PFSK-1 (cell line): ENCODE measurements around the gene FABP7.

Experiments
- FOXP2 ChIP-seq: optimal IDR thresholded peaks from 2 replicates; pipeline ENCODE3; 2011; ENCODE audit warnings: borderline replicate concordance, control low read depth, inconsistent platforms; ENCODE audit not compliant: insufficient read depth; ENCODE audit errors: extremely low read length, extremely low read depth
- POLR2AphosphoS5 ChIP-seq: IDR thresholded peaks from 2 replicates; pipeline ENCODE4 v1.6.1; 2012; ENCODE audit warnings: low read depth, mild to moderate bottlenecking, control low read depth, low read length, moderate library complexity
- SIN3A ChIP-seq: IDR thresholded peaks from 2 replicates; pipeline ENCODE4 v1.6.1; 2012; ENCODE audit warnings: mild to moderate bottlenecking, low read length, moderate library complexity, borderline replicate concordance; ENCODE audit not compliant: insufficient read depth
- TAF1 ChIP-seq: IDR thresholded peaks from 2 replicates; pipeline ENCODE4 v1.6.1; 2012; ENCODE audit warnings: low read length, control low read depth, borderline replicate concordance; ENCODE audit not compliant: insufficient read depth
- TF ChIP-seq, protein P1 (sequence below), 2 experiments: IDR thresholded peaks; 2 replicates each; pipeline versions ENCODE4 v1.6.1 to v1.8.0; 2011 to 2012; ENCODE audit warnings: low read depth in 2 of 2, low read length in 2 of 2, control low read depth in 1 of 2, inconsistent platforms in 1 of 2, mild to moderate bottlenecking in 1 of 2, moderate library complexity in 1 of 2; ENCODE audit not compliant: insufficient read depth in 1 of 2

The FABP7 gene

GRCh38 chr6:122818866-122819265 is 39.4 kb downstream of the FABP7 start:
- TF ChIP-seq POLR2AphosphoS5 (no peak), TAF1 (no peak), FOXP2 (no peak), SIN3A (no peak)
- TF ChIP-seq, protein P1, sequence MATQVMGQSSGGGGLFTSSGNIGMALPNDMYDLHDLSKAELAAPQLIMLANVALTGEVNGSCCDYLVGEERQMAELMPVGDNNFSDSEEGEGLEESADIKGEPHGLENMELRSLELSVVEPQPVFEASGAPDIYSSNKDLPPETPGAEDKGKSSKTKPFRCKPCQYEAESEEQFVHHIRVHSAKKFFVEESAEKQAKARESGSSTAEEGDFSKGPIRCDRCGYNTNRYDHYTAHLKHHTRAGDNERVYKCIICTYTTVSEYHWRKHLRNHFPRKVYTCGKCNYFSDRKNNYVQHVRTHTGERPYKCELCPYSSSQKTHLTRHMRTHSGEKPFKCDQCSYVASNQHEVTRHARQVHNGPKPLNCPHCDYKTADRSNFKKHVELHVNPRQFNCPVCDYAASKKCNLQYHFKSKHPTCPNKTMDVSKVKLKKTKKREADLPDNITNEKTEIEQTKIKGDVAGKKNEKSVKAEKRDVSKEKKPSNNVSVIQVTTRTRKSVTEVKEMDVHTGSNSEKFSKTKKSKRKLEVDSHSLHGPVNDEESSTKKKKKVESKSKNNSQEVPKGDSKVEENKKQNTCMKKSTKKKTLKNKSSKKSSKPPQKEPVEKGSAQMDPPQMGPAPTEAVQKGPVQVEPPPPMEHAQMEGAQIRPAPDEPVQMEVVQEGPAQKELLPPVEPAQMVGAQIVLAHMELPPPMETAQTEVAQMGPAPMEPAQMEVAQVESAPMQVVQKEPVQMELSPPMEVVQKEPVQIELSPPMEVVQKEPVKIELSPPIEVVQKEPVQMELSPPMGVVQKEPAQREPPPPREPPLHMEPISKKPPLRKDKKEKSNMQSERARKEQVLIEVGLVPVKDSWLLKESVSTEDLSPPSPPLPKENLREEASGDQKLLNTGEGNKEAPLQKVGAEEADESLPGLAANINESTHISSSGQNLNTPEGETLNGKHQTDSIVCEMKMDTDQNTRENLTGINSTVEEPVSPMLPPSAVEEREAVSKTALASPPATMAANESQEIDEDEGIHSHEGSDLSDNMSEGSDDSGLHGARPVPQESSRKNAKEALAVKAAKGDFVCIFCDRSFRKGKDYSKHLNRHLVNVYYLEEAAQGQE (IDR thresholded peaks at IDR 0.05; ENCODE audit: insufficient read depth in 1 of 2, low read depth in 2 of 2, low read length in 2 of 2), result no peak

DNA sequence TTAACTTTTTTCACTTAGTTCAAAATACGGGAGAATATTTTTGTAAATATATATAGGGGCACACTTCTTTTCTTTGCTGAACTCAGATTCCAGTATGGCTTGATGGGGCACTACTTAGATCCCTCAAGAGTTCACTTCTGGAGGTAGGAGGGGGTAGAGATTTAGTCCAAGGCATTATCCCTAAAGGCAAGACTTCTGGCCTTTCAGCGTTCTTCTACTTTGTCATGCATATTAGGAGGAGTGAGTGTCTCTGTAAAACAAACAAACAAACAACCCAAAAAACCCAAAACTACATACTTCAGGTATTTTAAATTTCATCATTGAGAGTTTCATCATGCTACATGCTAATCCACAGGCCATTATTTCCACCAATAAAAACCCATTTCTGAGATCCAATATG is 41.6 kb downstream of the FABP7 start:
- TF ChIP-seq, protein P1 (IDR thresholded peaks at IDR 0.05; ENCODE audit: insufficient read depth in 1 of 2, low read depth in 2 of 2, low read length in 2 of 2), result no peak
- no peak for TF ChIP-seq POLR2AphosphoS5
- no peak for TF ChIP-seq SIN3A
- no peak for TF ChIP-seq TAF1
- TF ChIP-seq FOXP2, result no peak

DNA sequence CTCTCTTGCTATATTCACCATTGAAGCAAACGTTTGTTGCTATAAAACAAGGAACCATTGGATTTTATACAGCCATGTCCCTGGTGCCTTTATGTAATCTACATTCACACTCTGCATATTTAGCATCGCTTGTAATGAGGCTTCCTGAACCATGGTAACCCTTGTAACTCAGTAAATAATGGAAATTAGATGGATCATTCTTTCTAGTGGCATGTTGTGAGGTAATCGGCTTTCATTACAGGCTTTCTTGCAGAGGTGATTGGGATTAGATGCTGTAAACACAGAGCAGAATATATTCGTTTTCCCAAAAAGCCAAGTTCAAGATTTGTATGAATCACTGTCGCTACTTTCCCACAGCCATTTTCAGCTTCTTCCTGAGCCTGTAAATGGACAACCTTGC is 45.6 kb downstream of the FABP7 start:
- no peak for TF ChIP-seq TAF1
- no peak for TF ChIP-seq FOXP2

DNA sequence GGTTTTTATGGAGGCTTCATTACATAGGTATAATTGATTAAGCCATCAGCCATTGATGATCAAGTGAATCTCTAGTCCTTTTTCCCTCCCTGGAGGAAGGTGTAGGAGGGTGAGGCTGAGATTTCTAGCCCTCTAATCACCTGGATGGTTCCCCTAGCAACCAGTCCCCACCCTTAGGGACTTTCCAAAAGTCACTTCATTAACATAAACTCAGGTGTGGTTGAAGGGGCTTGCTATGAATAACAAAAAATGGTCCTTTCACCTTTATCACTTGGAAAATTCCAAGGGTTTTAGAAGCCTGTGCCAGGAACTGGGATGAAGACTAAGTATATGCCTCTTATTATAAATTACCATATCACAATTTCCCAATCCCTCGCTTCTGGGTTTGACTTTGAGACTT is 49.9 kb downstream of the FABP7 start:
- no peak for TF ChIP-seq POLR2AphosphoS5
- no peak for TF ChIP-seq FOXP2
- TF ChIP-seq, protein P1 (IDR thresholded peaks at IDR 0.05; ENCODE audit: insufficient read depth in 1 of 2, low read depth in 2 of 2, low read length in 2 of 2), result no peak
- no peak for TF ChIP-seq TAF1
- TF ChIP-seq SIN3A, result no peak

GRCh38 chr6:122831511-122831910 is 52.0 kb downstream of the FABP7 start:
- no peak for TF ChIP-seq POLR2AphosphoS5
- no peak for TF ChIP-seq TAF1
- TF ChIP-seq SIN3A, result no peak
- no peak for TF ChIP-seq FOXP2
- TF ChIP-seq, protein P1 (IDR thresholded peaks at IDR 0.05; ENCODE audit: insufficient read depth in 1 of 2, low read depth in 2 of 2, low read length in 2 of 2), result no peak
